SU-DHL-6 (cell line): ENCODE results near the gene FAM43B.

ENCODE experiments used
- H2AFZ ChIP-seq: fragments of 200-600 bp; sonication (generic); 2 replicates; pipeline ENCODE4 v1.6.1; 2014; ENCODE audit warnings: low read depth, mild to moderate bottlenecking, moderate library complexity, mixed read lengths, antibody characterized with exemption, low read length; ENCODE audit not compliant: severe bottlenecking
- H3F3A ChIP-seq: fragments of 200-600 bp; shearing (Covaris generic); 2 replicates; pipeline ENCODE4 v1.6.0; 2016; ENCODE audit warnings: antibody characterized with exemption, mild to moderate bottlenecking; ENCODE audit not compliant: insufficient read depth
- H3K27ac ChIP-seq: fragments of 200-600 bp; sonication (generic); 2 replicates; pipeline ENCODE4 v1.5.1; 2016; ENCODE audit warnings: low read depth, mild to moderate bottlenecking, low read length, moderate library complexity, mixed read lengths
- H3K27me3 ChIP-seq: fragments of 200-600 bp; sonication (generic), shearing (Covaris generic); 2 replicates; pipeline ENCODE4 v1.6.0; 2014; ENCODE audit warnings: mild to moderate bottlenecking, low read length
- H3K36me3 ChIP-seq: fragments of 200-600 bp; sonication (generic); 2 replicates; pipeline ENCODE4 v1.6.1; 2014; ENCODE audit warnings: mild to moderate bottlenecking, low read length, mixed read lengths
- H3K4me2 ChIP-seq: fragments of 300-600, 200-600 bp; shearing (Covaris generic), sonication (generic); 2 replicates; pipeline ENCODE4 v1.6.0; 2014; ENCODE audit warnings: low read length, low read depth, mild to moderate bottlenecking; ENCODE audit not compliant: poor library complexity, severe bottlenecking
- H3K4me3 ChIP-seq: fragments of 200-600 bp; sonication (generic); 2 replicates; pipeline ENCODE4 v1.5.1; 2014; ENCODE audit warnings: antibody characterized with exemption, low read length, mild to moderate bottlenecking, mixed read lengths; ENCODE audit not compliant: insufficient read depth, poor library complexity, severe bottlenecking
- H3K79me2 ChIP-seq: fragments of 200-600 bp; sonication (generic); 2 replicates; pipeline ENCODE4 v1.6.1; 2014; ENCODE audit warnings: mild to moderate bottlenecking, low read length, moderate library complexity; ENCODE audit not compliant: insufficient read depth
- H3K9ac ChIP-seq: fragments of 200-600 bp; sonication (generic); 2 replicates; pipeline ENCODE4 v1.7.0; 2014; ENCODE audit warnings: mild to moderate bottlenecking, low read length
- H3K9me2 ChIP-seq: fragments of 200-600 bp; sonication (generic); replicated peaks from 2 replicates; pipeline ENCODE4 v1.6.1; 2014; ENCODE audit warnings: low read length; ENCODE audit not compliant: insufficient read depth
- H3K9me3 ChIP-seq: fragments of 200-600 bp; sonication (generic); 2 replicates; pipeline ENCODE4 v1.6.1; 2014; ENCODE audit warnings: low read length, mixed read lengths; ENCODE audit not compliant: insufficient read depth
- H4K20me1 ChIP-seq: fragments of 200-600 bp; sonication (generic); 2 replicates; pipeline ENCODE4 v1.6.1; 2014; ENCODE audit warnings: low read depth, mild to moderate bottlenecking, antibody characterized with exemption, low read length, moderate library complexity, mixed read lengths
- EZH2phosphoT487 ChIP-seq: fragments of 200-600 bp; sonication (generic), shearing (Covaris generic); conservative IDR thresholded peaks from 2 replicates; pipeline ENCODE4 v1.6.1; 2018; ENCODE audit warnings: mild to moderate bottlenecking, antibody characterized with exemption, low read length, moderate library complexity, mixed read lengths
- TF ChIP-seq, protein P1 (sequence below): fragments of 200-600 bp; sonication (generic); IDR thresholded peaks from one replicate; pipeline ENCODE4 v1.5.1; 2017; ENCODE audit warnings: antibody characterized with exemption, mild to moderate bottlenecking, low read length, moderate library complexity; ENCODE audit not compliant: insufficient read depth, poor library complexity, severe bottlenecking

Gene FAM43B

GRCh38 chr1:20540281-20540680 lies 12.1 kb upstream of the FAM43B start:
- Histone ChIP-seq H3K27ac (no peak overlapping the region), H2AFZ (no peak overlapping the region), H3K36me3 (no peaks in the 10 kb centered on the region), H3K4me2 (no peak overlapping the region), H4K20me1 (no peaks in the 10 kb centered on the region), H3K9me2 (no peaks in the 10 kb centered on the region), H3K9ac (no peak overlapping the region), H3K4me3 (no peak overlapping the region), H3F3A (no peaks in the 10 kb centered on the region), H3K9me3 (no peaks in the 10 kb centered on the region), H3K79me2 (no peaks in the 10 kb centered on the region), H3K27me3 (no peaks in the 10 kb centered on the region)
- TF ChIP-seq, protein P1, sequence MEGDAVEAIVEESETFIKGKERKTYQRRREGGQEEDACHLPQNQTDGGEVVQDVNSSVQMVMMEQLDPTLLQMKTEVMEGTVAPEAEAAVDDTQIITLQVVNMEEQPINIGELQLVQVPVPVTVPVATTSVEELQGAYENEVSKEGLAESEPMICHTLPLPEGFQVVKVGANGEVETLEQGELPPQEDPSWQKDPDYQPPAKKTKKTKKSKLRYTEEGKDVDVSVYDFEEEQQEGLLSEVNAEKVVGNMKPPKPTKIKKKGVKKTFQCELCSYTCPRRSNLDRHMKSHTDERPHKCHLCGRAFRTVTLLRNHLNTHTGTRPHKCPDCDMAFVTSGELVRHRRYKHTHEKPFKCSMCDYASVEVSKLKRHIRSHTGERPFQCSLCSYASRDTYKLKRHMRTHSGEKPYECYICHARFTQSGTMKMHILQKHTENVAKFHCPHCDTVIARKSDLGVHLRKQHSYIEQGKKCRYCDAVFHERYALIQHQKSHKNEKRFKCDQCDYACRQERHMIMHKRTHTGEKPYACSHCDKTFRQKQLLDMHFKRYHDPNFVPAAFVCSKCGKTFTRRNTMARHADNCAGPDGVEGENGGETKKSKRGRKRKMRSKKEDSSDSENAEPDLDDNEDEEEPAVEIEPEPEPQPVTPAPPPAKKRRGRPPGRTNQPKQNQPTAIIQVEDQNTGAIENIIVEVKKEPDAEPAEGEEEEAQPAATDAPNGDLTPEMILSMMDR, result no peak
- TF ChIP-seq EZH2phosphoT487, result no peak

DNA sequence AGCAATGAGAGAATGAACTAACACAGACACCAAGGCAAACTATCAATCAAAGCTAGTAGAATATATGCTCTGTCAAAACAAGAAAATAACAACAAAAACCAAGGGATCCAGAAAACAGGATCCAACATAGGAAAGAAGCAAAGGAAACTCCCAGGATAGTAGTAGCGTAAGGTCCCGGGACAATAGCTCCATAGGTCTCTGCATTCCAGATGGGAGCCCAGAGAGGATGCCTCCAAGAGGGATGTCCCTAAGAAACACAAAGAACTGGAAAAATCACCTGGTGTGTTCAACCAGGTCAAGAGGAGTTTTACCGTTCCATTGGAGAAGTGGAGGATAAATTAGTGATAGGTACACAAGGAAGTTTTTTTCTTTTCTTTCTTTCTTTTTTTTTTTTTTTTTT lies 5.7 kb upstream of the FAM43B start:
- no peaks in the 10 kb centered on the region for H3K36me3 ChIP-seq
- no peak overlapping the region for H2AFZ ChIP-seq
- no peaks in the 10 kb centered on the region for H3K27me3 ChIP-seq
- no peak overlapping the region for H3K9ac ChIP-seq
- no peak overlapping the region for H3K27ac ChIP-seq
- no peaks in the 10 kb centered on the region for H3F3A ChIP-seq
- no peak overlapping the region for H3K4me2 ChIP-seq
- TF ChIP-seq EZH2phosphoT487, result no peak
- TF ChIP-seq, protein P1, result no peak
- no peak overlapping the region for H3K4me3 ChIP-seq
- H4K20me1 ChIP-seq, result no peaks in the 10 kb centered on the region
- H3K9me2 ChIP-seq, result no peaks in the 10 kb centered on the region
- no peaks in the 10 kb centered on the region for H3K9me3 ChIP-seq
- H3K79me2 ChIP-seq, result no peaks in the 10 kb centered on the region

GRCh38 chr1:20551161-20551560 lies 1.2 kb upstream of the FAM43B start:
- Histone ChIP-seq H3F3A (no peaks in the 10 kb centered on the region), H3K79me2 (no peaks in the 10 kb centered on the region), H3K9ac (no peak overlapping the region), H2AFZ (no peak overlapping the region), H3K9me2 (no peaks in the 10 kb centered on the region), H3K27me3 (no peaks in the 10 kb centered on the region), H3K27ac (no peak overlapping the region), H4K20me1 (no peaks in the 10 kb centered on the region), H3K9me3 (no peaks in the 10 kb centered on the region), H3K36me3 (no peaks in the 10 kb centered on the region), H3K4me3 (no peak overlapping the region), H3K4me2 (no peak overlapping the region)
- TF ChIP-seq, protein P1, result no peak
- no peak for TF ChIP-seq EZH2phosphoT487
